NCI-H446 treated with DMSO at 0.1 percent for 48 hours (cell line): ENCODE results near the gene SEMA6D.
A peak's percentile ranks its signal among the peaks of the same experiment; 100 is the strongest.
"Not testable (repeated sequence)": the region's sequence is repeated elsewhere in the genome, so short reads cannot be mapped to it uniquely, and the experiment has no call there.

ENCODE experiments used
- DNase-seq: peaks from one replicate; lab custom pipeline; 2025; lab: John Stamatoyannopoulos, UW

SEMA6D gene

DNA sequence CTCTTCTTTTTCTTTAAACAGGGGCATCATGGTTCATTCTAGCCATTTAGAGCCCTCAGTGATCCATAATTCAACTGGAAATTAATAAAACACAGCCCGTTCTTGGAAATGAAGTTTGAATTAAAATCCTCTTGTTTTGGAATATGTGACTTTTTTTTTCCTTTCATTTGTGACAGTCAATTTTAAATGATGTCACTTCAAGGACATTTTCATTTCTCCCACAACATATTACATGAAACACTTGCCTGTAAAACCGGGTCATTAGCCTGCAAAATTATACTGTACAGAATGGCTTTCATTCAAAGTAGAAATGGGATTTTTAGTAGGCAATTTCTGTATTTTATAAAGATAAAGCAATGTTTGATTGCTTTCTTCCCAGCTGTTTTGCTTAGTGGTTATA is 789 bp upstream of the SEMA6D start:
- no peak for DNase-seq

DNA sequence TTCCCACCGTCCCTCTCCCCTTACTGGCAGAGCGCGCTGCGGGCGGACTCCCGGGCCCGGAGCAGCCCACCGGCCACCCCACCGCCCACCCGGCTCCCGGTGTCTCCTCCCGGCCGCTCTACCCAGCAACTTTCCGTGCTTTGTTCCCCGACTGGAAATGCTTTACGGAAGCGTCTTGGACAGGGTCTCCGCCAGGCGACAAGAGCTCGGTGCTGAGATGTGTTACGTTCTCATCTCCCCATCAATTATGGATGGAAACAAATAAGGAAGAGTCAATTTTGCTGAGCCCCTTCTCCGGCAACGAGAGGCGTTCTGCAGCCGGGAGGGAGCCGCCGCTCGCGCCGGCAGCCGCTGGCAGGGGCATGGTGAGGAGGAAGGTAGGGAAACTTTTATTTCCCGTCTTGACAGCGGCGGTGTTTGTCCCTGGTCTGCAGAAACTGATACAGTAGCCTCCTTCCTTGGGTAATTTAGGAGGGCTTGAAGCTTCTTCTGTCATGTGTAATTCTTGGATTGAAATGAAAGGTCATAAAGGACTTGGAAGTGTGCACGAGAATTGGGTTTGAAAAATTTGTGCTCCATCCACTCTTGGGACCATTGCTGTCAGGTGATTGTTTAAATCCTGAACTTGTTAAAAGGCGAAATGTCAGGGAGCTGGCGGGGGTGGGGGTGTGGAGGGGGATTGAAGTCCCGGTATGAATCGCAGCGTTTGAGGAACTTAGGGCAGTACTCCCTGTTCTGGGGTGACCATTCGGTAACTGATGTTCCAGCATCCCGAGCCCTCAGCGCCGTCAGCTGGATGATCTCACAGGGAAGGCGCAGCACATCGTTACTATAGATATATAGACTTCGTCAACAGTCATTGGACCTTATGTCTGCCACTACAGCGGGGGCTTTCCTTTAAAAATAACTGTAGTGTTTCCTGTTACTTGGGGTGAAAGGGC is 1.5 kb downstream of the SEMA6D start:
- DNase-seq, result no peak

GRCh38 chr15:47719730-47720129 is 2.4 kb downstream of the SEMA6D start:
- DNase-seq, result no peak

DNA sequence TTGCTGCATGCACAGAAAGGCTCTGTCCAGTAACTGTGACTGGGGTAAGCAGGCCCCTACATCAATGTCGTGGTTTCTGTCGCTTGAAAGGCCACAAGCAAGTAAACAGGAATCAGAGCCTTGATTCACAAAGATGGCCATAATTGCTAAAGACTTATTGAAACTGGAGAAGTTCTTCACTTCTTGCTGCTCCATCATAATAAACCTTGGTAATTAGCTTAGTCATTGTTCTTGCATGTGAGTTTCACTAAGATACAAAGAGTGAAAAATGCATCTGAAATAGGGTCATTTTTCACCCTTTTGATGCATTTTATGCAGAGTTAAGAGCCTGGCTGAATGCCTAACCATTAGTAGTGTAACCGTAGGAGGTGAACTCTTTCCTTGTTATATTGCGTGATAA is 3.2 kb downstream of the SEMA6D start:
- DNase-seq, result peak; percentile 57

- peak; percentile 79 for DNase-seq
These were observed 4.4 kb downstream of the SEMA6D start for GRCh38 chr15:47721676-47722075.

DNA sequence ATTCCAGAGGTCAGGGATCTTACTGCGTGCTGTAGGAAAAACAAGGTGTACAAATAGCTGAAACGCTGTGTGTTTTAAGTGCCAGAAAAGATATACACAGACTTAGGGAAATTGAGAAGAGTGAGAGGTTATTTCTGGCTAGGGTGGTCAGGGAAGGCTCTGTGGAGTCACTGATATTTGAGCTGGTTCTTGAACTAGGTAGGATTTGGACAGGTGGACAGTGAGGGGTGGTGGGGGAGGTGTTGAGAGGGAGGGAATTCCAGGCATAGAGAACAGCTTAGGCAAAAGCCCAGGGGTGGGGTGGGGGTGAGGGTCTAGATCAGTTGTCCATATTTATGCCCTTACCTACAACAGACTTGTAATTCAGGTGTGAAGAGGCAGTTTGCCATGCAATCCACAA is 7.0 kb downstream of the SEMA6D start:
- no peak for DNase-seq

- DNase-seq, result no peak
These were observed 7.7 kb downstream of the SEMA6D start for GRCh38 chr15:47725051-47725450.

DNA sequence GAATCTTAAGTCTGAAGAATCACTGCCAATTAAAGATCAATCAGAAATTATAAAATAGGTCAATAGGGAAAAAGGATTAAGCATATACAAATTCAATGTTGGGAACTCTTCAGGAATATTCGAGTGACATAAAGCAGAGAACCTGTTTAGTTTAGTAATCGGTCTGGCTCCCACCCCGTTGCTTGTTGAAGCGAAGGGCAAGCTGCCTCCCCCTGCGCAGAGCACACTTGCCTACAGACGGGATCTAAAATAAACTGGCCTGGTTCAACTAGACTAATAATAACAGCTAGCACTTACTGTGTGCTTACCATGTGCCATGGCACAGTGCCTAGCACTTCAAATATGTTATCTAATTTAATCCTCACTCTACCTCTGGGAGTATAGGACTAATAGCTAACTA is 8.6 kb downstream of the SEMA6D start:
- peak; percentile 94 for DNase-seq

DNA sequence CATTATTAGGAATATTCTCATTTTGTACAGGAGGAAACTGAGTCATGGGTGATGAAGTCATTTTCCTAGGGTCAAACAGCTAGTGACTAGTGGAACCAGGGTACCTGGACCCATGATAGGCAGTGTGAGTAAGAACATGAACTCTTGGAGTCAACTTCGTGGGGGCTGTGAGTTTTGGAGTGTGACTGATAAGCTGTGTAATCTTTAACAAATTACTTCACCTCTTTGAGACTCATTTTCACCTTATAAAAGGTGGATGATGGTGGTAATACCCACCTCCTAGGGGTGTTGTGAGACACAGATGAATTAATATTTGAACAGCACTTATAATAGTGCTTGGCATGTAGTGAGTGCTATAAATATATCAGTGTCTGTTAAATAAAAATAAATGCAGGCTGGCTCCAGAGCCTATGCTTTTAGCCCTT is 9.1 kb downstream of the SEMA6D start:
- no peak for DNase-seq

DNA sequence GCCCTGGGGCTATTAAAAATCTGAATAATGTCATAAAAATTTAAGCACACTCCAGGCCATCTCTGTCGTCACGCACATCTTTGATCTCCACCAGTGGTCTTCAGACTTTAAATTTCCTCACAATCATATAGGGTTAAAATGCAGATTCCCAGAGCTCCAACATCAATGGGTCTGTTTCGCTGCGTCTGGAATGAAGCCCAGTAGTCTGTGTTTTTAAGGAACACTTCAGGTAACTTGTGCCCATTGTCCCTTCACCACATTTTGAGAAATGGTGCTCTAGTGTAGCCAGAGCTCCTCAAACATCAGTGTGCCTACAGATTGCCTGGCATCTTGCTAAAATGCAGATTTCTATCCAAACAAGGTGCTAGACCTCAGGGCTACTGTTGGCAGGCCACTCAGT is 9.8 kb downstream of the SEMA6D start:
- DNase-seq, result no peak

DNA sequence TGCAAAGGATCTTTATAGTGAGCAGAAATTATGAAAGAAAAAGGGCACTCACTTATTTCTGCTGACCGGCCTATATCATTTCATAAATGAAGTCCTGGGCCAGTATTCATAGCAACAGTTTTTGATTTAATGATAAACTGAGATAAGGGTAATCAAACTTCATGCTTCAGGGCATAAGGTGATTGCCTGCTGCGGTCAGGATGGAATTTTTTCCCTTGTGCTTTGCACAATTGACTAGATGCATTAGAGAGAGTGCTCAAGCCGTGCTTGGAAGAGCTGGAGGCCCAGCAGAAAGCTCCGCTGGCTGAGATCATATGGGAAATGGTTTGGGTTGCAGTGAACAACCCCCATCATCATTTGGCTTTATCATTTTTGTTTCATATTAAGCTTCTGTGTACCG is 10.4 kb downstream of the SEMA6D start:
- DNase-seq, result no peak

DNA sequence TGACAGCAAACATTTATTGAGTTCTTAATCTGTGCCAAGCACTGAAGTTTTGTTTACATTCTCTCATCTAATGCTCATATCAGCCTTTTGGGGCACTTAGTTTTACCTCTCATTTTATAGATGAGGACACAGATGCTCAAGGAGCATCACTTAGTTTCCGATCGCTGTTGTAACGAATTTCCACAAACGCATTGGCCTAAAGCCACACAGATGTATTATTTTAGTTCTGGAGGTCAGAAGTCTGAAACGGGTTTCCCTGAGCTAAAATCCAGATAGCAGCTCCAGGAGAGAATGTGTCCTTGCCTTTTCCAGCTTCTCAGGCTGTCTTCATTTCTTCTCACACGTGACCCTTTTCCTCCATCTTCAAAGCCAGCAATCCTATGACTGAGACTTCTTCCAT is 11.1 kb downstream of the SEMA6D start:
- DNase-seq, result no peak

DNA sequence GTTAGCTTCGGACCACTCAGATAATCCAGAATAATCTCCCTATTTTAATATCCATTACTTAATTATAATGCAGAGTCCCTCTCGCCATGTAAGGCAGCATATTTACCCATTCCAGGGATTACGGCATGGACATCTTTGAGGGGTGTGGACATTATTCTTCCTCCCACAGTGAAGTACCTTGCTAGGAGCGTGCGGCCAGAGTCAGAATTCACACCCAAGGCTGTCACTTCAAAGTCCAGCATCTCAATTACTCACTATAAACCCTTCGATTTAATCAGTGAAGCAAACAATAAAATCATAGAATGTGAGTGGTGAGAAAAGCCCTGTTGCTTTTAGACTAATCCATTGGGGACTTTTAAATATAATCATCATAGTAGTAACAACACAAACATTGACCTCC is 11.6 kb downstream of the SEMA6D start:
- no peak for DNase-seq

DNA sequence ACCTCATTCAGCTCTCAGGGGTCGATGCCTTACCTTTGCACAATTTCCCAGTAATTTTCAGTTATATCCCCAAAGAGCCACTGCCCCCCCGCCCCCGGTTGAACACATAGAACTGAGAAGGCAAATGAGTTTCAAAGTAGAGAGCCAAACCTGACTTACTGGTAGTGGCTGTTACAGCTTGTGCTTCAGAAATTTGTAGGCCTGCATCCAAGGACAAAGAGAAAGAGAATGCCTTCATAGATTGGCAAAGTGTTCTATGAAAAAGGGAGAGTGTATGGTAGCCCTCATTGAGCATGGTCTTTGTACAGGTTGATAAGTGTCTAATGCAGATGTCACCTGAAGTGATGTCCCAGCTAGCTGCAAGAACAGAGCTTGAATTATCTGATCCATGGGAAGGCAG is 13.9 kb downstream of the SEMA6D start:
- DNase-seq, result no peak

DNA sequence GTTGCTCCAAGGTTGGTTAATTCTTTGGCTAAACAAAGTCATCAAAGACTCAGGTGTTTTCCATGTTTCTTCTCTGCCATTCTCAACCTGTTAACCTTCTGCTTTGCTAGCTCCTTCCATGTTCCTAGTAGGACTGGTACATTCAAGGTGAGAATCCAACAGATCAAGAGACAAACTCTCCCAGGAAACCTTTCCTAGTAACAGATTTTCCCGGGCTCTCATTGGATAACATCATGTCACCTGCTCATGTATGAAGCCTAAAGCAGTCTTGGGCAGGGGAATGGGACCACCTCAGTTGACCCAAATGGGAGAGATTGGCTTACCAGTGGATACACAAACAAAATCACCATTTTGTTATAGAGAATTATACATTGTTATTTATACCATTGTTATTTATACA is 14.9 kb downstream of the SEMA6D start:
- no peak for DNase-seq

- DNase-seq, result no peak
These were observed 15.8 kb downstream of the SEMA6D start for GRCh38 chr15:47733085-47733484.

DNA sequence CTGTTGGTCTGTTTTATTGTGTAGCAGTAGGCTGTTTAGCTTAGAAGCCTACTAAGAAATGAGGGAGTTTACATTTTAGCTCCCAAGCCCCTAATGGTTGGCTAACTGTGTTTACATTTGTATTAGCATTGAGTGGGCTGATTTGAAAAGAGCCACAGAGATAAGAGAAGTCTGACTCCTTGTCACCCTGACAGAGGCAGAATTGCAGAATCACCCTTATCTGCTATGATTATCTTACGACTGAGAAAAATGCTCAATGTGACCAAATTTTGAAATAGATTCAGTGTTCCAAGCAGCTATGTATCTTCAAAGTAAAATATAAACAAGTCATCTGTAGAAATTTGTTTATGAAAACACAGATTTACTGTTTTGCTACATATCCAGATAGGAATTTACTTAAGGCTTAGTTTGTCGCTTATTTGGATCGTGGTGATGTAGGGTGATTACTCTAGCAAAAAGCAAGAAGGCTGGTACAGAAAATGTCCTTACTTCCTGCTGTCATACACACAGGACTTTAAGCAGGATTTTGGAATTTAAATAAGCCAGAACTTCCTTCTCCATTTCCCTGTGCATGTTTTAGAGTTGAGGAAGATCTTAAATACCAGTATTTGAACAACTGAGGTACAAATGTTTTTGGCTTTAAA is 19.0 kb downstream of the SEMA6D start:
- no peak for DNase-seq

- DNase-seq, result no peak
These were observed 20.2 kb downstream of the SEMA6D start for GRCh38 chr15:47737477-47737876.

DNA sequence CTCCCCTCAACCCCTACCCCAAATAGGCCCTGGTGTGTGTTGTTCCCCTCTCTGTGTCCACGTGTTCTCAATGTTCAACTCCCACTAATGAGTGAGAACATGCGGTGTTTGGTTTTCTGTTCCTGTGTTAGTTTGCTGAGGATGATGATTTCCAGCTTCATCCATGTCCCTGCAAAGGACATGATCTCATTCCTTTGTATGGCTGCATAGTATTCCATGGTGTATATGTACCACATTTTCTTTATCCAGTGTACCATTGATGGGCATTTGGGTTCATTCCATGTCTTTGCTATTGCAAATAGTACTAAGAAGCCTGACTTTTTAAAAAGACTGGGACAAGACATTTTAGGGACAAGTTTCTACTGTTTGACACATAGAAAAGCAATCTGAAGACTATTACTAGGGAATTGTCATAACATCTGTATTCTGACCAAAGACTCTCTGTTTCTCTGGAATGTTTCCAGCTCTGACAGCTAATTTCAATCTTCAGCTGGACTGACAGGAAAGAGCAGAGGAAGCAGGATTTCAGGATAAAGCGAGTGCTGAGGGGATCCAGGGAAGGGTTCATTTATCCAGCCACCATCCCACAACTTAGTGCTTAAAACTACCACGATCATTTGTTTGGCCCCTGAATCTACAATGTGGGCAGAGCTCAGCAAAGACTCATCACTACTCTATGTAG is 21.0 kb downstream of the SEMA6D start:
- DNase-seq, result not testable (repeated sequence)

DNA sequence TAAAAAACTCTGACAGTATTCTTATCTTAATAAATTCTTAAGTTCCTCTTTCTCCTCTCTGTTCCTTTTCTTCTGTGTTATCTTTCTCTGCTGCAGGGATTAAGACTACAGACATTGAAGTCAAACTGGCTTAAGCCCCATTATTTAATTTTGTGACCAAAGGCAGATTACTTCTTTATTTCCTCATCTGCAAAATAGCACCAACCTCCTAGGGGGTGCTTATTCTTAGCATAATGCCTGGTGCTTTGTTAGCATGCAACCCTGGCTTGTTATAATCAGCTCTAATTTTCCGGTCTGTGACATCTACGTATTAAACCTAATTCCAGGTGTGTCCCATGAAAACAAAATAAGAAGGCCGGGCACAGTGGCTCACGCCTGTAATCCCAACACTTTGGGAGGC is 23.8 kb downstream of the SEMA6D start:
- no peak for DNase-seq

DNA sequence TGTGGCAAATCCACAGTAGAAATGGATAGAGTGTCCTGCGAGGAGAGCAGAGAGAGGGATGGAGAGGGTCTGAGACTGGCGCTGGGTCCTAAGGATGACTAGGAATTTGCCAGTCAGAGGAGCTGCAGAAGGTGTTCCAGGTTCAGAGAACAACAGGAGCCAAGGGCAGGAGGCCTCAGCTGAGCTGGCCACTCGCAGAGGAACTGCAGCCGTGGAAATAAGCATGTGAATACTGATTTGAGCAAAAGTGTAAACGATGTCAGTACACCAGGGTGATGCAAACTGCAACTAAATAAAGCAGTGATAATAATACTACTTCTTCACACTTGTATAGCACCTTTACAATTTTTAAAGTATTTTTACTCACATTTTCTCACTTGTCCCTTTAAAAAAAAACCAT is 24.6 kb downstream of the SEMA6D start:
- no peak for DNase-seq

- no peak for DNase-seq
These were observed 25.0 kb downstream of the SEMA6D start for GRCh38 chr15:47742334-47742733.

DNA sequence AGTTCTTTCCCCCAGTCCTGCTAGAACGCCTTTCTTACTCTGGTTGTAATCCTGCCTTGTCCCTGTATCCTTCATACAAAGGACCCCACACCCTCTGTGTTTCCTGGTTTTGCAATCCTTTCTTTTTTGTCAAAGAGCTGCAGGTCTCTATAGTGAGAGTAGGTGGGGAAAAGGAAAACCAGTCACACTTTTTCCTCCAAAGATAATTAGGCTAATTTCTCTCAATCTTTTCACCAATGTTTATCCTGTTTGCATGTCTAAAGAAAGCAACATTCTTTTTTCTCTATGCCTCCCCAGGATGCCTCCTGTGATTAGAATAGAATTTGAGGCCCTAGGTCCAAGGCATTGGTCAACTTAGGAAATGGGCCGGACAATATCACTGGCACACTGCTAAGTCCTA is 25.4 kb downstream of the SEMA6D start:
- no peak for DNase-seq
